Breast epithelium (tissue), 3 donors: ENCODE data around the gene SYCP2L.

Source experiments
- POLR2A ChIP-seq: fragments of 450-650 bp; IDR thresholded peaks from one replicate; pipeline ENCODE4 v1.6.1; 2016; ENCODE audit warnings: antibody characterized with exemption, mild to moderate bottlenecking, moderate library complexity
- POLR2AphosphoS5 ChIP-seq, 3 donors: sonication (generic); formaldehyde crosslinking; IDR thresholded peaks; one replicate each; pipeline ENCODE4 v1.6.1; 2017; ENCODE audit warnings: antibody characterized with exemption in 3 of 3
- TF ChIP-seq, protein P1 (sequence below), 3 donors: fragments of 450-650 bp; IDR thresholded peaks; one replicate each; pipeline ENCODE4 v1.5.1; 2016 to 2017; ENCODE audit warnings: antibody characterized with exemption in 3 of 3, mild to moderate bottlenecking in 3 of 3, moderate library complexity in 3 of 3

DNA sequence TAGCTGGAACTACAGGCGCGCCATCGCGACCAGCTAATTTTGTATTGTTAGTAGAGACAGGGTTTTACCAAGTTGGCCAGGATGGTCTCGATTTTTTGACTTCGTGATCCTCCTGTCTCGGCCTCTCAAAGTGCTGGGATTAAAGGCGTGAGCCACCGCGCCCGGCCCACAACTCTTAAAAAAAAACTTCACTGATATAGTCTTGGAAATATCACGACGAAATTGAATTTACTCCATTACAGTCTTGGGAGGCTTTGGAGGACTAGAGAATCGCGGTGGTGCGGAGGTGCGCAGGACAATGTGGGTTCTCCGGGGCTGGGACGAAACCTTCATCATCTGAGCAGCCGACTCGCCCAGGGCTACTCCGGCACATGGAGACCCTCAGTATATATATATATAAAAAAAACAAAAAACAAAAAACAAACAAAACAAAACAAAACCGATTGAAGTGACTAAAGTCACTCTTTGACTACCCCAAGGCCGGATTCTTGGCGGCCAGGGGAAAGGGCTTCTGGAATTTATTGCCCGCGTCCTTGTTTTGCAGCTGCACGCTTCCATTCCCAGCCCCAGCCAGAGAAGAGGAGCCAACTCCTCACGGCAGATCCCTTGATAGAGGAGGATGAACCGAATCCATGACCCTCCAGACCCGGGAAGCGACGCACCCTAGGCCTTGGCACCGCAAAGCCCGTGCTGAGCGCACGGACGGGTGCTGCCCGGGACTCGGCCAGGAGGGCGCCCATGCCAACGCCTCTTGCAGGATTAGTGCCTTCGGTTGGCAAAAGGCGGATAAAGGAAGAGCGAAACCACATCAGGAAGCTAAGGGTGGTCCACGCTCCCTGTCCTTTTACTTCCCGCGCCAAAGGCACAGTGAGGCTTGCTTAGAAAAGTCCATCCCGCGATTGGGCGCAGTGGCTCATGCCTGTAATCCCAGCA lies 3.3 kb upstream of the SYCP2L start:
- TF ChIP-seq, protein P1, sequence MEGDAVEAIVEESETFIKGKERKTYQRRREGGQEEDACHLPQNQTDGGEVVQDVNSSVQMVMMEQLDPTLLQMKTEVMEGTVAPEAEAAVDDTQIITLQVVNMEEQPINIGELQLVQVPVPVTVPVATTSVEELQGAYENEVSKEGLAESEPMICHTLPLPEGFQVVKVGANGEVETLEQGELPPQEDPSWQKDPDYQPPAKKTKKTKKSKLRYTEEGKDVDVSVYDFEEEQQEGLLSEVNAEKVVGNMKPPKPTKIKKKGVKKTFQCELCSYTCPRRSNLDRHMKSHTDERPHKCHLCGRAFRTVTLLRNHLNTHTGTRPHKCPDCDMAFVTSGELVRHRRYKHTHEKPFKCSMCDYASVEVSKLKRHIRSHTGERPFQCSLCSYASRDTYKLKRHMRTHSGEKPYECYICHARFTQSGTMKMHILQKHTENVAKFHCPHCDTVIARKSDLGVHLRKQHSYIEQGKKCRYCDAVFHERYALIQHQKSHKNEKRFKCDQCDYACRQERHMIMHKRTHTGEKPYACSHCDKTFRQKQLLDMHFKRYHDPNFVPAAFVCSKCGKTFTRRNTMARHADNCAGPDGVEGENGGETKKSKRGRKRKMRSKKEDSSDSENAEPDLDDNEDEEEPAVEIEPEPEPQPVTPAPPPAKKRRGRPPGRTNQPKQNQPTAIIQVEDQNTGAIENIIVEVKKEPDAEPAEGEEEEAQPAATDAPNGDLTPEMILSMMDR (IDR thresholded peaks at IDR 0.05): no peak
- TF ChIP-seq POLR2A (no peak), POLR2AphosphoS5 (IDR thresholded peaks at IDR 0.05) (no peak)
